Measurements from ENCODE around the gene ZNF853.

DNA sequence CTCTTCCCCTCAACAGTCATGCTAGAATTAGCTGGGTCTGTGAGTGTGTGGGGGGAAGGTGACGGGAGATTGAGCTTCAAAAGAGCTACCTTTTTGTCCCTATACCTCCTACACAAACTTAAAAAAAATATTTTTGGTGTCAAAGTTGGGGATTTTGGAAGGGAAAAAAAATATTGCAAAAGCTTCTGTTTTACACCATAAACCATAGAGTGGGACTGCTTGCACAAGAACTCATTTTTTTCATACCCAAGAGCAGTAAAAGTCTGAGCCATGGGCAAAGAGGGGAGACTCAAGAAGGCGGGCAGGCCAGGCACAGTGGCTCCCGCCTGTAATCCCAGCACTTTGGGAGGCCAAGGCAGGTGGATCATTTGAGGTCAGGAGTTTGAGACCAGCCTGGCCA is 47.5 kb upstream of the ZNF853 start:
- TF ChIP-seq, protein P1, sequence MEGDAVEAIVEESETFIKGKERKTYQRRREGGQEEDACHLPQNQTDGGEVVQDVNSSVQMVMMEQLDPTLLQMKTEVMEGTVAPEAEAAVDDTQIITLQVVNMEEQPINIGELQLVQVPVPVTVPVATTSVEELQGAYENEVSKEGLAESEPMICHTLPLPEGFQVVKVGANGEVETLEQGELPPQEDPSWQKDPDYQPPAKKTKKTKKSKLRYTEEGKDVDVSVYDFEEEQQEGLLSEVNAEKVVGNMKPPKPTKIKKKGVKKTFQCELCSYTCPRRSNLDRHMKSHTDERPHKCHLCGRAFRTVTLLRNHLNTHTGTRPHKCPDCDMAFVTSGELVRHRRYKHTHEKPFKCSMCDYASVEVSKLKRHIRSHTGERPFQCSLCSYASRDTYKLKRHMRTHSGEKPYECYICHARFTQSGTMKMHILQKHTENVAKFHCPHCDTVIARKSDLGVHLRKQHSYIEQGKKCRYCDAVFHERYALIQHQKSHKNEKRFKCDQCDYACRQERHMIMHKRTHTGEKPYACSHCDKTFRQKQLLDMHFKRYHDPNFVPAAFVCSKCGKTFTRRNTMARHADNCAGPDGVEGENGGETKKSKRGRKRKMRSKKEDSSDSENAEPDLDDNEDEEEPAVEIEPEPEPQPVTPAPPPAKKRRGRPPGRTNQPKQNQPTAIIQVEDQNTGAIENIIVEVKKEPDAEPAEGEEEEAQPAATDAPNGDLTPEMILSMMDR (IDR thresholded peaks at IDR 0.05): no peak
- TF ChIP-seq EP300 (IDR thresholded peaks at IDR 0.05): no peak
- TF ChIP-seq POLR2A (IDR thresholded peaks at IDR 0.05): no peak
- no peak for TF ChIP-seq POLR2AphosphoS5 (IDR thresholded peaks at IDR 0.05)

Data from suprapubic skin (tissue), 4 donors.